HG02840 (cell line): ENCODE data around the gene CCDC85C.
A peak's percentile ranks its signal among the peaks of the same experiment; 100 is the strongest.
"Not testable (repeated sequence)": the region's sequence is repeated elsewhere in the genome, so short reads cannot be mapped to it uniquely, and the experiment has no call there.

Source experiments
- ATAC-seq: cut with Tn5 transposase; IDR thresholded peaks from one replicate; pipeline ENCODE4 v1.9.1; 2021; ENCODE audit warnings: mild to moderate bottlenecking, moderate library complexity, moderate number of reproducible peaks; ENCODE audit not compliant: unreplicated experiment, low FRiP score

CCDC85C gene

DNA sequence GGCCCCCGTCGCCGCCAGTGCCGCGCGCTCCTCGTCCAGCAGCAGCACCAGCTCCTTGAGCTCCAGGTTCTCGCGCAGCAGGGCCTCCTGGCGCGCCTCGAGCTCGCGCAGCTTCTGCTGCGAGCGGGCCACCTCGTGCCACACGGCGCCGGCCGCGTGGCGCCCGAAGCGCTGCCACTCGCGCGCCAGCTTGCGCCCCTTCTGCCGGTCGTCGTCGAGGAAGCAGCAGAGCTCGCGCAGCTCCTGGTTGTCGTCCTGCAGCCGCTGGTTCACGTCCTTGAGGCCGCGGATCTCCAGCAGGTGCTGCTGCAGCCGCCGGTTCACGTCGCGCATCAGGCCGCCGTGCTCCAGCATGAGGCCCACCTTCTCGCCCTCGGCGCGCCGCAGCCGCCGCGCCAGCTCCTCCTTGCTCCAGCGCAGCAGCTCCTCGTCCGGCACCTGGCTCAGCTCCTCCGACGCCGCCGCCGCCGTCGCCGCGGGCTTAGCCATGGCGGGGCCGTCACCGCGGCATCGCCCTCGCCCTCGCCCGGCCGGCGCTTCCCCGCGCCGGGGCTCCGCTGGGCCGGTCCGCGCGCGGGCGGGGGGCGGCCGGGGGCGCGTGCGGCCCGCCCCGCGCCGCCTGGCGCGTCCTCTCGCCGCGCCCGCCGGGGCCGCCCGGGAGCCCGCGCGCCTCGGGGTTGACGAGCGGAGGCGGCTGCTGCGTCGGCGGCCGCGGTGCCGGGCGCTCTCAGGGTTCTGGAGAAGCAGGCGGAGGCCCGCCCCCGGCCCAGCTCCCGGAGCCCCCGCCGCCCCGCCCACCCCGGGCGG is at the start of gene CCDC85C:
Gene CCDC85C (minus strand): TSS at position 737 of the 807 bp plus-strand sequence. CDS start 248 bp downstream, at position 489.
- ATAC-seq = peak; percentile 5

DNA sequence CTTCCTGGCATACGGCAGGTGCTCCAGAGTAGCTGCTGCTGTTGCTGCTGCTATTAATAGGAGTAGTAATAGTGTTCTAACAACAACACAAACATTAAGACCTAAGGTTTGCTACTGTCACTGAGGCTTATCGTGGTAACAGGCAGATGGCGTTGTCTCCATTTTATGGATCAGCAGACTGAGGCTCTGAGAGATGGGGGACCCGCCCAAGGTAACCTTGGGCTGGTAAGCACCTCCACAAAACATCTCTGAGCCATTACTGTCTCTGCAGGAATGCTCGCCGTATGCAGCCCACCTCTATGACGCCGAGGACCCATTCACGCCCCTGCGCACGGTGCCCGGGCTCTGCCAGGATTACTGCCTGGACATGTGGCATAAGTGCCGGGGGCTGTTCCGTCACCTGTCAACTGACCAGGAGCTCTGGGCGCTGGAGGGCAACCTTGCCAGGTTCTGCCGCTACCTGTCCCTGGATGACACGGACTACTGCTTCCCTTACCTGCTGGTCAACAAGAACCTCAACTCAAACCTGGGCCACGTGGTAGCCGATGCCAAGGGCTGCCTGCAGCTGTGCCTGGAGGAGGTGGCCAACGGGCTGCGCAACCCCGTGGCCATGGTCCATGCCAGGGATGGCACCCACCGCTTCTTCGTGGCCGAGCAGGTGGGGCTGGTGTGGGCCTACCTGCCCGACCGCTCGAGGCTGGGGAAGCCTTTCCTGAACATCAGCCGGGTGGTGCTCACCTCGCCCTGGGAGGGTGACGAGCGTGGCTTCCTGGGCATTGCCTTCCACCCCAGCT is 48.1 kb upstream of the CCDC85C start:
- no peak for ATAC-seq

DNA sequence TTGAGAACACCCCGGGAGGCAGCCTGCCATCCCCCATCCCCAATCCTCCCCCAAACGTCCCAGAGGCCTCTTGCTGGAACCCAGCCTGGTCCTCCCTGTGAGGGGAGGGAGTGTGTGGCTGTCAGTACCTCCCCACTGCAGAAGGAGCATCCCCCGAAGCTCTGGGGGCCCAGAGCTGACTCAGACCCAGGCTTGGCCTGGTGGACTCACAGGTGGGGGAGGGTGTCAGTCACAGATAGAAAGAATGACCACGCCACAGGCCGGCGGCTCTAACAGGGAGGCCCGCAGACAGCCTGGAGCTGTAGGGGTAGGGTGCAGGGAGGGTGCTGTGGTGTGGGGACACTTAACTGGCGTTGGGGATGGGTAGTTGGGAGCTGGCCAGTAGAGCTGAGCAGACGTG is 46.2 kb upstream of the CCDC85C start:
- ATAC-seq = no peak

DNA sequence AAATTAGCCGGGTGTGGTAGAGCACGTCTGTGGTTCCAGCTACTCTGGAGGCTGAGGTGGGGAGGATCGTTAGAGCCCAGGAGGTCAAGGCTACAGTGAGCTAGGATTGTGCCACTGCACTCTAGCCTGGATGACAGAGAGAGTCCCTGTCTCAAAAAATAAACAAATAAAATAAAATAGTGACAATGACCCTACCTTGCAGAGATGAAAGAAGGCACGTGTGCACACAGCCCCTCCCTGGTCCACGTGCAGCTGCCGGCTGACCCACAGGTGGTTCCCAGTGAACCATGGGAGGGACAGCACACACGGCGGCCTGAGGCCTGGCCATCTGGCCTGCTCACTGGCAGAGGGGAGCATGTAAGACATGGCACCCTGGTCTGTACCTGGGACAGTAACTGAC is 45.6 kb upstream of the CCDC85C start:
- ATAC-seq = no peak

DNA sequence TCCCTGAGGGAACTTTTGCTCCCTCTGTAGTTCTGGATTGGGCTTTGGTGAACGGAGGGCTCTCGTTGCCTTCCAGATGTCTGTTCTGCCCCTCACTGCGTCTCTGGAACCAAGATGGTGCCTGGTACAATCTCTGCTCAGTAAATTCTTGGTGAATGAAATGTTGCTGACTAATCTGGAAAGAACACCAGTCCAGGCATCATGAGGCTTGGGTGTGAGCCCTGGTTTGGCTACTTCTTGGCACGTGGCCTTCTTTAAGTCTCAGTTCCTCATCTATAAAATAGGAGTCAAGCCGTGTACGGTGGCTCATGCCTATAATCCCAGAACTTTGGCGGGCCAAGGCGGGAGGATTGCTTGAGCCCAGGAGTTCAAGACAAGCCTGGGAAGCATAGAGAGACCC is 45.2 kb upstream of the CCDC85C start:
- ATAC-seq = no peak

DNA sequence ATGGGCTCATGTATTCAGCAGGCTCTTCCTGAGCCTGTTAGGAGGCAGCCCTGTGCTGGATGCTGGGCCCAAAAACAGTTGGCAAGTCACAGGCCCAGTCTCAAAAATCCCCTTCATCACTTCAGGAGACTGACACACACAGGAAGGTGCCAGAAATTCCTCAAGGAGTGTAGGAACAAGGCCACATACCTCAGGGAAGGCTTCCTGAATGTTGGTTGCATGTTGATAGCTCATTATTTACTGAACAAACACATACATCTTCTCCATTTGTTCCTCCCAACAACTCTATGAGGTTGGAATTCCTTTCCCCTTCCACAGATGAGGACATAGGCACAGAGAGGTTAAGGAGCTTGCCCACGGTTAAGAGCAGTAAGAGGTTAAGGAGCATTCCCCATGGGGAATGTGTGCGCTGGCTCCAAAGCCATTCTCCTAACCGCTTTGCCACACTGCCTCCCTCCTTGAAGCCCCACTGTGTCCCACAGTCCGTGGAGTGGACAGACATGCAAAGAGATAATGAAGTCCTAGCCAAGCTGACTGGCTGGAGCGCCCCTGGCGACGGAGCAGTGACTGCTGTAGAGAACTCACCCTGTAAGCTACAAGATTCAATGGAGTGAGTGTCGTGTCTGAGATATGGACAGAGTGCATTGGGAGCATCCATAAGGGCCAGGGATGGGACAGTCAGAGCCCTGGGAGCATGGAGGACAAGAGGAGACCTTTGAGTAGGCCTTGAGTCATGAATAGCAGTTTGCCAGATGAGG is 44.2 kb upstream of the CCDC85C start:
- ATAC-seq = no peak

DNA sequence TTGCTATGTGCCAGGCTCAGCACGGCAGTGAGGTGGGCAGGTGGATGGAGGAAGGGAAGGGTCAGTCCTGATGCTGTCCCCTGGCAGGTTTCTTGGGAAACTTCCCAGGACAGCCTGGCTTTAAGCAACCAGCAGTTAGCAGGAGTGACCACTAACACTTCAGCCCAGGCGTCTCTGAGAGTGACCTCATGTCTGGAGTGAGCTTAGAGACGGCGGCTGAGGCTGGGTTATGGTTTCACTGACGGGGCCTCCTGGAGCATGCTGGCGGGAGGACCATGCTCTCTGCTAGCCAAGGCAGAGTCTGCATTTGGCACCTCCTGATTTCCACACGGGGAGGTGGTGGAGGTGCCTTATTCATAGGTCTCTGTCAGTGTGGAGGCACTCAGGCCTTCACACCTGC is 43.4 kb upstream of the CCDC85C start:
- ATAC-seq = no peak

DNA sequence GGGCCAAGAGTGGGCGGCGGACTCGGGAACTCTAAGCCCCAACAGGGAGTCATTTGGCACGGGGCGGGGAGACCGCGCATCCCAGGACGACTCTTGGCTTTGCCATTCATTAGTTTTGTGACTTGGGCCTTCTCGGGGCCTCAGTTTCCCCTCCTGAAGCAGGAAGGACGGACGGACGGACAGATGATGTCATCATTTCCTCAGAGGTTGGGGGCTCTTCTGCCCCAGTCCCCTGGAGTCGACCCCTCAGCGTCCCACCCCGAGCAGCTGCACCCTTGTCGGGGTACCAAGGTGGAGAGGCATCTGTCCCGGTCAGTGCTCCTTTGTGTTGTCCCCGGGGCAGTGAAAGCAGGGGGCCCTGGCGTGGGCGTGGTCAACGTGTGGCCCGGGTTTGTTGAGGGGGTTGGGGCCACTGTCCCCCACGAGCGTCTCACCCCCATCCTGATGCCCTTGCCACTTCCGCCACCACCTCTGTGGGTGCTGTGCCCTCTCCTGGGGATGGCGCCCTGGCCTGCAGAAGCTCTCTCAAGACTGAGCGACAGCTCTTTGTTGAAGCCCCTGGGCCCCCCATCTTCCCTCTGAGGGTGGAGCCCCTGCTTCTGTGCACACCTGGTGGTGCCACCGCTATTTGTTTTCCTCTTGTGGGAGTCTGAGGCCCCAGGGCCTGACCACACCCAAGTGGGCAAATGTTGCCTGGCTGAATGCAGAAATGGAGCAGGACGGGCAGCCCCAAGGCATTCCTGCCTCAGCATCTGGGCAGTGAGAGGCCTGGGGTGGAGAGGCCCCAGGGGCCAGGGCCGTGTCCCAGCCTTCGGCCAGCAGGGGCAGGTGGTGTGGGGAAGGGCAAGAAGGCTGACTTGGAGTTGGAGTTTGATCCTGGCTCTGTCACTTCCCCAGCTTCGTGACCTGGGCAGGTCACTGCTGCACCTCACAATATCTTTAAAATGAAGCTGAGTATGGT is 41.8 kb upstream of the CCDC85C start:
- ATAC-seq = no peak

DNA sequence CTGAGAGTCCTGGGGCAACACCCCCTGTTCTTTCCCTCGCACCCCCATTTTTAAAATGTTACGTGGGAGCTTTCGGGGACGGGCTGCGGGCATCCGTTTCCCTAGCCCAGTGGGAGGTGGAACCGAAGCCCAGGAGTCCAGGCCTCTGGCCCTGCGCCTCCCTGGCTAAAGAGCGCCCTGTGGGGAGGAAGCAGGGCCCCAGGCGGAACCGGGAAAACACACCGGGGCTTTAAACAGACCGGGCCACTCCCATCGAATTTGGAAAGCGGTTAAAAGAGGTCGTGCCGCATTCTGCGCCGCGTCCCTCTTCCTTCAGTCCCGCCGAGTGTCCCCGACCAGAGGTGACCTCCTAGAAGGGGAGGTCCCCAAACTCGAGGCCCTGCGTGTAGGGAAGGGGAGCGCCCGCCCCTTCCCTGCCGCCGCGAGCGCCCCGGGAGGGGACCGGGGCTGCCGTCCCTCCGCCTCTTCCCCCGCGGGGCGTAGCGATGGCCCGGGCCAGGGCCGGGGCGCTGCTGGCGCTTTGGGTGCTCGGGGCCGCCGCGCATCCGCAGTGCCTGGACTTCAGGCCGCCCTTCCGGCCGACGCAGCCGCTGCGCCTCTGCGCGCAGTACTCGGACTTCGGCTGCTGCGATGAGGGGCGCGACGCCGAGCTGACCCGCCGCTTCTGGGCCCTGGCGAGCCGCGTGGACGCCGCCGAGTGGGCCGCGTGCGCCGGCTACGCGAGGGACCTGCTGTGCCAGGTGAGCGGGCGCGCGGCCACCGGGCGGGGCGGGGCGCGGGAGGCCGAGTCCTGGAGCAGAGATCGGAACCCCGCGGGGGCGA is 40.9 kb upstream of the CCDC85C start, which contains the start of gene HHIPL1:
Gene HHIPL1 (plus strand): TSS at position 407 of the 822 bp plus-strand sequence. CDS start 79 bp downstream, at position 486.
- no peak for ATAC-seq

DNA sequence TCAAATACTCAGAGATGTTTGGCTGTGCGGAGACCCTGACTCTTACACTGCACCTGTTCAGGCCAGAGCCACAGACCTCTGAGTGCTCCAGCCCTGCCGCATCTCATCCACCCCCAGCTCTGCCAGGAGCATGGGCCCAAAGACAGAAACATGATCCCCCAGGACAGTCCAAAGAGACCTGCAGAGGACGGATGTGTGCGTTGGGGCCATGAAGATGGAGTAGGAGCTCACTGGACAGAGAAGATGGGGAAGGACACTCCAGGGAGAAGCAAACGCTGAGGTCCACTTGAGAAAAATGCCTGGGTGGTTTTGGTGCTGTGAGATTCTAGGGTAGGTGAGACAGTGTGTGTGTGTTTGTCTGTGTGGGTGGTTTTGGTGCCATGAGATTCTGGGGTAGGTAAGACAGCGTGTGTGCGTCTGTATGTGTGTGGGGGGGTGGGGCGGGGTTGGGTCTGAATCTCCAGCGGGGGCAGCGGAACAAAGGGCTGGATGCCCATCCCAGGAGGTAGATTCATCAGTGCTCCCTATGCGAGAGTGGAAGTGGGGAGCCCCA is 40.1 kb upstream of the CCDC85C start:
- ATAC-seq = no peak

DNA sequence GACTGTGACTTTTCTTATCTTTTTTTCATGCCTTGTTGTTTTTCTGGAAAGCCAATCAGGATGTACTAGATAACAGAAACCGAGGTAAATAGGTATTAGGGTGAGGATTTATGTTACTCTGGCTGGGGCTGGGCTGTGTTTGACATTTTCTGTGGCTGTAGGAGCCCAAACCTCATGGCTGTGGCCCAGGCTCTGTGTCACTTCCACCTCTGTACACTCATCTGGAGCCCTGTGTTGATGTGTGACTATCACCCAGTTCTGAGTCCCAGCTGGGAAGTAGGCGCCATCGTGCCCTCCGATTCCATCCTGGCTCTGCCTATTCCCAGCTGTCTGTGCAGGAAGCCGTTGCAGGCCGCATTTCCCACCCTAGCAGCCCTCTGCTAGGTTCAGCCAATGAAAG is 39.3 kb upstream of the CCDC85C start:
- no peak for ATAC-seq

DNA sequence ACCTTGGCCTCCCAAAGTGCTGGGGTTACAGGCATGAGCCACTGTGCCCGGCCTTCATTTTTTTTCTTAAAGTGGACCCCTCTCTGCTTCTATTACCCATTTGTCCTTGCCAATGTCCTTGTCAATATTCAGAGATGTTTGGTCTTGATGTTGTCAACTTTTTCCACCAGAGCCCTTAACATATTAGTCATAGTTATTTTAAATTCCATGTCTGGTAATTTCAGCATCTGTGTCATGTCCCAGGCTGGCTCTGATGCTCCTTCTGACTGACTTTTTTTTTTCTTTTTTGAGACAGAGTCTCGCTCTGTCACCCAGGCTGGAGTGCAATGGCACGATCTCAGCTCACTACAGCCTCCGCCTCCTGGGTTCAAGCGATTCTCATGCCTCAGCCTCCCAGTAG is 38.8 kb upstream of the CCDC85C start:
- not testable (repeated sequence) for ATAC-seq

DNA sequence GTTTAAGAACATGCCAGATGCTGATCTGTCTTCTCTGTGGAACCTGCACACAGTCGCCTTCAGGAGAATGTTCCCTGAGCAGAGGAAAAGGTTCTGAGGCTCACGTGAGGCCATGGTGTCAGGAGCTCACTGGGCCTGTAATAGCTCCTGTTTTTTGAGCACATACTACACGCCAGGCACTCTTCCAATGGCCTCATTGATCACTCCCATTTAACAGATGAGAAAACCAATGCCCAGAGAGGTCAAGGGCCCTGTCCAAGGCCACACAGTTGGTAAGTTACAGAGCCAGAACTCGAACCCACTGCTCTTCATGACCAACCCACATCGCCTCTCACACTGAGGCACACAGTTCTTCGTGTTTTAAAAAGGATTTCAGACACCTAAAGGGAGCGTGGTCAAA is 33.6 kb upstream of the CCDC85C start:
- no peak for ATAC-seq

DNA sequence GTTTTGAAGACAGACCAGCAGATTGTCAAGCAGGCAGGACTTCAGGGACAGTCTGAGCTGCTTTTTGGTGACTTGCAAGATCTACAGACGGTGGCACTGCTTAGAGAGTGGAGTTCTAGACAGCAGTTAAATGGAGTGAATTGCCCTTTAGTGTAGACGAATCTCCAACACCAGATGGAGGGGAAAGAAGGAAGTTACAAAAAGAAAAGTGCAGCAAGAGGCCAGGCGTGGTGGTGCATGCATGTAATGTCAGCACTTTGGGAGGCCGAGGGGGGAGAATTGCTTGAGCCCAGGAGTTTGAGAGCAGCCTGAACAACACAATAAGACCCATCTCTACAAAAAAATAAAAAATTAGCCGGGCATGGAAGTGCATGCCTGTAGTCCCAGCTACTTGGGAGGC is 32.5 kb upstream of the CCDC85C start:
- no peak for ATAC-seq

DNA sequence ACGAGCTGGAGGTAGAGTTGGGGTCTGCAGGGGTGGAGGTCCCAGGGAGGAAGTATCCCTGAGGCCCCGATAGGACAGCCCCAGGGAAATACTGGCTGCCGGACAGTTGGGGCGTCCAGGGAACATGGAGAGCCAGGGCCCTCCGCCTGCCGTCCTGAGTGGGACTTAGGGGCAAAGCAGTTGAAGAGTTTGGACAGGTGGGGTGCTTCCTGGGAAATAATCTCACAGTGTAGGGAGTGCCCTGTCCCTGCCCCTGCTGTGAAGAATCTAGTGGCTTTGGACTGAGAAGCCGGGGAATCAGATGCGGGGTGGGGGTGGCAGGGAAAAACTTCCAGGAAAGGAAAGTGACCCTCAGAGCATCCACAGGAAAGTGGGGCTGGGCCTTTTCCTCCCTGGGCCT is 31.1 kb upstream of the CCDC85C start:
- ATAC-seq = no peak

DNA sequence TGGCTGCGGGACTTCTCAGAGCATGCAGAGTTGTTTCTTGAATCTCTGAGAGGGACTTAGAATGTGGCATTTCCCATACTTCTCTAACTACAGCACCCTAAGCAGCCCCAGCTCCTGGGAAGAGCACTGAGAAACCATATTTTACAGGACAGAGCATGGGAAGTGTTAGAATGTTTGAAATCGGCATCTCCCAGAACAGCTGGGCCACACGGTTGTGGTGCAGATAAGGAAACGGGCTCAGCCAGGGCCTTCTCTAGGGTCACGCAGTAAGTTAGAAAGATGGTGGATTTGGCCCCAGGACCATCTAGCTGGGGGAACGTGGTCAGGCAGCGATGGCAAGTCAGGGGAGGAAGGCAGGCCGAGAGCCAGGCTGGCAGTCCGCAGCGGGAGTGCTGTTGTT is 30.4 kb upstream of the CCDC85C start:
- ATAC-seq = no peak

DNA sequence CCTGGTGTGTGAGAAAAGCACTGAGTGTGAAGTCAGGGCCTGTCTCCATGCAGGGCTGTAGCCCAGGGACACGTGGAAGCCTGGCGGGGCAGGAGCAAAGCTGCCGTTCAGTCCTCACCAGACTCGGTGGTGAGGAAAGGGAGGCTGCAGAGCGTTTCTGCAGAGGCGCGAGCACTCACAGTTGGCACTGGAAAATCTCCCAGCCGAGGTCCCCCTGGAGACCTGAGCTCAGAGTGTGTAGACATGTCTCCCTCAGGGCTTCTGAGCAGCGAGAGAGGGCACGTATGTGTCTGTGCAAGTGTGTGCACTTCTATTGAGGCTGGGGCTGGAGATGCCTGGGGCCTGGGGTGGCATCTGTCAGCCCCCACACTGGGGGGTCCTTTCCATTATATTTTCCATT is 29.9 kb upstream of the CCDC85C start:
- ATAC-seq = no peak

DNA sequence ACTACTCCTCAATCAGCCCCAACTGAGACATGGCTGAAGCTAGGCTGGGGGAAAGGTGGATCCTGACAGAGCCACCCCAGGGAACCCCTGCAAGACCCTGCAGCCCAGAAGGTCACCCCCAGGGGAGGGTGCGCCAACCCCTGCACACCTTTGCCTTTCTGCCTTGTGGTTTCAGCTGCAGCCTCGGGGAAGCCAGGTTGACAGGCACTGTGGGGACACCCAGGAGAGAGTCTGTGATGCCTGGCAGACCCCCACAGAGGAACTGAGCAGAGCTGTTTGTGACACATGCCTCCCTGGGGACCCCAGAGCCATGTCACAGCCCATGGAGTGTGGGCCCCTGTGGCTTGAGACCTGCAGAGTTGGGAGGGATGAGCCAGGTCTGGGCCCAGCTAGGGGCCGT is 29.1 kb upstream of the CCDC85C start:
- ATAC-seq = no peak
